Muscle of back (tissue), 11 donors: Measurements from ENCODE around the gene ID2. TPM values are rescaled to one million over a fixed set of nuclear protein-coding genes. Genes with fewer than 3 reads are reported as not detected.

Source experiments
- DNase-seq, 3 donors: peaks; one replicate each; pipeline versions ENCODE4 v3.0.0 to v3.0.0-alpha.2; 2013
- polyA plus RNA-seq, 10 donors: library from polyadenylated mRNA; unstranded; fragments of 120-200 nt; gene quantifications; one replicate each; pipeline ENCODE4 v1.2.1, GENCODE V29; 2013; ENCODE audit not compliant: insufficient read length in 10 of 10

ID2 gene
- polyA plus RNA-seq, 10 donors, result 22.3 to 76.4 (median 36.7) TPM

- DNase-seq, result no peak
Measured at GRCh38 chr2:8684540-8684877, 2.7 kb downstream of the ID2 start.

GRCh38 chr2:8684878-8685696, 3.2 kb downstream of the ID2 start:
- DNase-seq, result peak in 1 of 3 donors; percentile 67

GRCh38 chr2:8685697-8686358, 4.0 kb downstream of the ID2 start:
- DNase-seq, result peak in 2 of 3 donors; percentile 75 to 84

- DNase-seq, result no peak
Measured at GRCh38 chr2:8691859-8692437, 10.1 kb downstream of the ID2 start.

GRCh38 chr2:8692783-8693156, 10.9 kb downstream of the ID2 start:
- no peak for DNase-seq

- peak in 1 of 3 donors; percentile 52 for DNase-seq
Measured at GRCh38 chr2:8693157-8693821, 11.4 kb downstream of the ID2 start.

- no peak for DNase-seq
Measured at GRCh38 chr2:8694737-8695136, 12.9 kb downstream of the ID2 start.

GRCh38 chr2:8697190-8697589, 15.3 kb downstream of the ID2 start:
- DNase-seq, result no peak

GRCh38 chr2:8699839-8700238, 18.0 kb downstream of the ID2 start:
- no peak for DNase-seq

- DNase-seq, result no peak
Measured at GRCh38 chr2:8701681-8702379, 20.0 kb downstream of the ID2 start.

GRCh38 chr2:8704906-8705305, 23.1 kb downstream of the ID2 start:
- DNase-seq, result no peak

- no peak for DNase-seq
Measured at GRCh38 chr2:8709611-8710010, 27.8 kb downstream of the ID2 start.

- DNase-seq, result no peak
Measured at GRCh38 chr2:8710951-8711350, 29.1 kb downstream of the ID2 start.

GRCh38 chr2:8714283-8714682, 32.4 kb downstream of the ID2 start:
- DNase-seq, result no peak

- DNase-seq, result no peak
Measured at GRCh38 chr2:8714971-8715370, 33.1 kb downstream of the ID2 start.

- no peak for DNase-seq
Measured at GRCh38 chr2:8719528-8719927, 37.7 kb downstream of the ID2 start.

GRCh38 chr2:8720741-8721140, 38.9 kb downstream of the ID2 start:
- DNase-seq, result no peak

GRCh38 chr2:8721410-8721809, 39.6 kb downstream of the ID2 start:
- DNase-seq, result no peak

- DNase-seq, result no peak
Measured at GRCh38 chr2:8722986-8723385, 41.1 kb downstream of the ID2 start.

- DNase-seq, result no peak
Measured at GRCh38 chr2:8725838-8726237, 44.0 kb downstream of the ID2 start.

- DNase-seq, result no peak
Measured at GRCh38 chr2:8728305-8729015, 46.6 kb downstream of the ID2 start.
